Uterus (tissue), 2 donors: Measurements from ENCODE around the gene TAS2R41.

Experiments used
- CTCF ChIP-seq, 4 experiments: fragments of 200-600 bp in 2 of 4; fragments of 450-650 bp in 2 of 4; sonication (generic) in 2 of 4; IDR thresholded peaks; one replicate each; pipeline ENCODE4 v1.5.1; 2016 to 2019; ENCODE audit warnings: antibody characterized with exemption in 4 of 4, mild to moderate bottlenecking in 2 of 4, moderate library complexity in 1 of 4
- POLR2A ChIP-seq, 2 donors: fragments of 450-650 bp; IDR thresholded peaks; one replicate each; pipeline ENCODE4 v1.6.1; 2016; ENCODE audit warnings: antibody characterized with exemption in 2 of 2, mild to moderate bottlenecking in 1 of 2, moderate library complexity in 1 of 2

- TF ChIP-seq CTCF (IDR thresholded peaks at IDR 0.05) (no peak), POLR2A (IDR thresholded peaks at IDR 0.05) (no peak)
These were observed 29.4 kb downstream of the TAS2R41 start for GRCh38 chr7:143507094-143507518.
